BE2C (cell line): ENCODE data around the gene CCNG2.

Source experiments
- DNase-seq: peaks from one replicate; pipeline ENCODE4 v3.0.0-alpha.2; 2020
- H3K27me3 ChIP-seq: fragments of 250-450 bp; sonication (Bioruptor Pico); 2 replicates; pipeline ENCODE4 v1.5.1; 2020; ENCODE audit warnings: mild to moderate bottlenecking
- H3K36me3 ChIP-seq: fragments of 250-450 bp; sonication (Bioruptor Pico); 2 replicates; pipeline ENCODE4 v1.5.1; 2020; ENCODE audit warnings: mild to moderate bottlenecking
- H3K4me1 ChIP-seq: fragments of 250-450 bp; sonication (Bioruptor Pico); 2 replicates; pipeline ENCODE4 v1.5.1; 2020
- H3K4me3 ChIP-seq: 2 replicates; pipeline ENCODE4 v1.5.1; 2011; ENCODE audit warnings: low read depth, low read length
- H3K9me3 ChIP-seq: fragments of 250-450 bp; sonication (Bioruptor Pico); 2 replicates; pipeline ENCODE4 v1.5.1; 2020
- TF ChIP-seq, protein P1 (sequence below): IDR thresholded peaks from 2 replicates; pipeline ENCODE4 v1.5.1; 2012; ENCODE audit warnings: mild to moderate bottlenecking, low read depth, low read length

CCNG2 gene

DNA sequence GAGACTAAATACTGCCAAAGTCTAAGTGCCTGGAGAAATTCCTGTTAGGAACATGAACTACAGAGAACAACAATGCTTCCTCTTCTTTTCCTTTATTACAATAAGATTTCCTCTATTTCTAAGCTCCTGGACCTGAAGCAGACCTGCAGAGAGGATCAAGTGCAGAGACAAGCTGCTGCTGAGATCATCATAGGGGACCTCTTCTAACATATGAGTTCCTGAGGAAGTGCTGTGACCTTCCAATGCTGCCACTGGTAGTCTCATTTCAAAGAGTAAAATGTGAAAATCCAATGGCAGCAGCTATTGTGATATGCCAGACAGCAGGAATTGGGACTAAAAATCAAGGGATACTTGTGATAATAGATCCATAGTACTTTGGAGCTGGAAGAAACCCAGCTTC is 28.0 kb downstream of the CCNG2 start:
- TF ChIP-seq, protein P1, sequence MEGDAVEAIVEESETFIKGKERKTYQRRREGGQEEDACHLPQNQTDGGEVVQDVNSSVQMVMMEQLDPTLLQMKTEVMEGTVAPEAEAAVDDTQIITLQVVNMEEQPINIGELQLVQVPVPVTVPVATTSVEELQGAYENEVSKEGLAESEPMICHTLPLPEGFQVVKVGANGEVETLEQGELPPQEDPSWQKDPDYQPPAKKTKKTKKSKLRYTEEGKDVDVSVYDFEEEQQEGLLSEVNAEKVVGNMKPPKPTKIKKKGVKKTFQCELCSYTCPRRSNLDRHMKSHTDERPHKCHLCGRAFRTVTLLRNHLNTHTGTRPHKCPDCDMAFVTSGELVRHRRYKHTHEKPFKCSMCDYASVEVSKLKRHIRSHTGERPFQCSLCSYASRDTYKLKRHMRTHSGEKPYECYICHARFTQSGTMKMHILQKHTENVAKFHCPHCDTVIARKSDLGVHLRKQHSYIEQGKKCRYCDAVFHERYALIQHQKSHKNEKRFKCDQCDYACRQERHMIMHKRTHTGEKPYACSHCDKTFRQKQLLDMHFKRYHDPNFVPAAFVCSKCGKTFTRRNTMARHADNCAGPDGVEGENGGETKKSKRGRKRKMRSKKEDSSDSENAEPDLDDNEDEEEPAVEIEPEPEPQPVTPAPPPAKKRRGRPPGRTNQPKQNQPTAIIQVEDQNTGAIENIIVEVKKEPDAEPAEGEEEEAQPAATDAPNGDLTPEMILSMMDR = no peak
- Histone ChIP-seq H3K4me1 (no peaks in the 10 kb centered on the region), H3K36me3 (no peaks in the 10 kb centered on the region), H3K9me3 (no peaks in the 10 kb centered on the region), H3K4me3 (no peak overlapping the region), H3K27me3 (peaks cover 3% of the 10 kb centered on the region; the same call in 1 of the 2 replicates)
- DNase-seq = no peak

DNA sequence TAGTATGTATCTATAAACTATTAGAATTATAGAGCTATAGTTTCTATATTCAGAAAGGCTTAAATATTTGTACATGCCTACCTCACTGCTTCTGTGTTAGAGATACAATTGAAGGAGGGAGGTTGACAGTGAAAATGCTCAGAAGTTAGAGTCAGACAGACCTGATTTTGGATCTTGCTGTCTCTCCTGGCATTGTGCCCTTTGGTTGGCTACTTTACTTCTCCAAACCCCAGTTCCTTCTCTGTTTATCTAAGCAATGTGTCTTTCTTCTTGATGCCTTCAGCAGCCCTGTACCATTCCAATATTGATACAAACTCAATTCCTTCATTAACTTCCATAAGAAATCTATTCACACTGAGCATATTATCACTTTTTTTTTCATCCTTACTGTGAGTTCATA is 28.7 kb downstream of the CCNG2 start:
- TF ChIP-seq, protein P1 = no peak
- no peak overlapping the region for H3K4me3 ChIP-seq
- no peaks in the 10 kb centered on the region for H3K36me3 ChIP-seq
- no peaks in the 10 kb centered on the region for H3K4me1 ChIP-seq
- H3K9me3 ChIP-seq = no peaks in the 10 kb centered on the region
- H3K27me3 ChIP-seq = peaks cover 3% of the 10 kb centered on the region; the same call in 1 of the 2 replicates
- no peak for DNase-seq

DNA sequence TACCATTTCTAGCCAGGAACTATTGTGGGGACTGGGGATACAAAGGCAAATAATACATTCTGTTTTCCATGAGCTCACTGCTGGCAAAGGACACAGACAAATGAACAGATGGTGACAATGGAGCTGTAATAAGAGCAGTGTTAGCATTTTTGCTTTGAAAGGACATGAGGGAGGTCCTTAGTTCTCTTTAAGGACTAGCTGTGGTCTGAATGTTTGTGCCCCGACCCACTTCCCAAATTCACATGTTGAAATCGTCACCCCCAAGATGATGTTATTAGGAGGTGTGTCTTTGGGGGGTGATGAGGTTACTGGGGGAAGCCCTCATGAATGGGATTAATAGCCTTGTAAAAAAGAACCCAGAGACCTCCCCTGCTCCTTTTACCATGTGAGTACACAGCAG is 30.3 kb downstream of the CCNG2 start:
- H3K36me3 ChIP-seq = no peaks in the 10 kb centered on the region
- no peaks in the 10 kb centered on the region for H3K4me1 ChIP-seq
- TF ChIP-seq, protein P1 = no peak
- no peaks in the 10 kb centered on the region for H3K9me3 ChIP-seq
- no peak overlapping the region for H3K4me3 ChIP-seq
- DNase-seq = no peak
- peaks cover 3% of the 10 kb centered on the region; the same call in 1 of the 2 replicates for H3K27me3 ChIP-seq

DNA sequence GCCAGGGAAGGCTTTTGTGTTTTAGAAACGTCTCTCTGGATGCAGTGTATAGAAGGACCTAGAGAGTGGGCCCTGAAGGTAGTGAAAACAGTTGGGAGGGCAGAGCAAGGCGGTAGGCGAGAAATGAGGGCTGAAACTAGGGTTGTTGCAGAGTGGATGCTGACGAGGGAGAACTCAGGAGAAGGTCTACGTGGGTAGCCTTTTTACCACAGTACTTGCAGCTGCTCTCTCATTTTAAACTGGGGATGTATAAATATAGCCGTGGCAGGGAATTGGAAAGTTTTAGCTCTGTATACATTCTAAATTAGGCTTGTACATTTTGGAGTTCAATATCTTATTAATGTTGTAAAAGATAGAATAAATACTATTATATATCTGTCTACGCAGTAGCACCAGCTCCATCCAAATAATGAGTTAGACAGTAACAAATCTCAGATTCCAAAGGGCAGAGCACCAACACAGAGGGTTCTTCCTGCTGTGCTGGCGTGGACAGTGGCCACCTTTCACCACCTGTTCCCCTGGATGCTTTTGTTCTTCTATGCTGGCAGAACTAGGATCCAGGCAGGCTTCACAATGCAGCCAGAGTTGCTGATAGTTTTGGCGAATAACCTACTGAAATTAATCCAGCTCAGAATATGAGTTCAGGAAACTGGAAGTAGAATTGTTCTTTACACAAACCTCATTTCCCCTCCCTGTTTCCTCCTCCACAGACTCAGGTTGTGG is 31.7 kb downstream of the CCNG2 start:
- no peaks in the 10 kb centered on the region for H3K4me1 ChIP-seq
- no peak for DNase-seq

DNA sequence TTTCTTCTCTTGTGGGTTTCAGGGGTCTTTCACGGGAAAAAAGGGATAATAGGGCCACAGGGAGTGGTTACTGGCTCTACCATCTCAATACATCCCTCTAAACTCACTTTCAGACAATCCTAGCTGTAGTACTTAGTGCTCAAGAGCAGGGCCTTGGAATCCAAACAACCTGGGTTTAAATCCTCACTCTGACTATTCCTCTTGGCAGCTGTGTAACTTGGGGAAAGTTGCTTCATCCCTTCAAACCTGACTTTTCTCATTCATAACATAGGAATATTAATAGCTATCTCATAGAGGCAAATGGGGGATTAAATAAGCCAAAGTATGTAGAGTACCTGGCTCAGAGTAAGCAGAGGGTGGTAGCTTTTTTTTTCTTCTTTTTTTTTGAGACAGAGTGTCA is 32.4 kb downstream of the CCNG2 start:
- peaks cover under 1% of the 10 kb centered on the region; the same call in 1 of the 2 replicates for H3K27me3 ChIP-seq
- H3K9me3 ChIP-seq = no peaks in the 10 kb centered on the region
- no peaks in the 10 kb centered on the region for H3K4me1 ChIP-seq
- no peak overlapping the region for H3K4me3 ChIP-seq
- H3K36me3 ChIP-seq = no peaks in the 10 kb centered on the region
- DNase-seq = no peak
- TF ChIP-seq, protein P1 = no peak

More for the DNA sequence above, 31.7 kb downstream of the CCNG2 start:
- Histone ChIP-seq H3K4me3 (no peak overlapping the region), H3K36me3 (no peaks in the 10 kb centered on the region), H3K27me3 (peaks cover 3% of the 10 kb centered on the region; the same call in 1 of the 2 replicates), H3K9me3 (no peaks in the 10 kb centered on the region)
- TF ChIP-seq, protein P1 = no peak

DNA sequence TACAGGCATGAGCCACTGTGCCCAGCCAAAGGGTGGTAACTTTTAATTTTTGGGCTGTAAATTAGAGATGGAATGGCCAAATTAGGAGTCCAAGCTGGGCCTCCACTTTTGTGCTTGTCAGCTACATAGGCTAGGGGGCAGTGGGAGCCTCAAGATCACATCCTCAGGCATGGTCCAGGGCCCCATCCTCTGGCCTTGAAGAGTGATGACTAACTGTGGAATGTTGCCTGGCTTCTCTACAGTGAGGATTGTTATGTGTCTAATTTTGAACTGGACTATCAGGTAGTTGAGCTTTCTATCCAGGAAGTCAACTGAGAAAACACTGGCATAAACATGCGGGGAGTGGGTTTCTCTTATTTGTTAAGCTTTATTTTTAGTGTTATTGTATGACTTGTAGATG is 33.0 kb downstream of the CCNG2 start:
- Histone ChIP-seq H3K27me3 (no peaks in the 10 kb centered on the region; the same call in 1 of the 2 replicates), H3K4me1 (no peaks in the 10 kb centered on the region), H3K36me3 (no peaks in the 10 kb centered on the region), H3K4me3 (no peak overlapping the region), H3K9me3 (no peaks in the 10 kb centered on the region)
- TF ChIP-seq, protein P1 = no peak
- DNase-seq = no peak
